HCT116 (cell line): ENCODE results near the gene F2RL3. TPM values are rescaled to one million over a fixed set of nuclear protein-coding genes. Genes with fewer than 3 reads are reported as not detected.

Experiments used
- ATAC-seq: fragments of 200-7000 bp; cut with Tn5 transposase; 2 replicates; pipeline ENCODE4 v1.9.1; 2020; ENCODE audit warnings: mild to moderate bottlenecking, moderate library complexity
- BruUV-seq: library from RNA; stranded (reverse); fragments of 400-500 nt; replicated peaks from 2 replicates; lab custom pipeline; 2021; lab: Mats Ljungman, UMichigan
- CTCF ChIA-PET: fragments of 300-600 bp; sonication (Branson Sonifier 250); formaldehyde crosslinking; loops from one replicate; lab custom pipeline; 2021; ENCODE audit warnings: antibody characterized with exemption; lab: Charles Lee
- POLR2A ChIA-PET: fragments of 300-600, 350-600 bp; sonication (Branson Sonifier 250); formaldehyde crosslinking; loops from one replicate; lab custom pipeline; 2021; ENCODE audit warnings: antibody characterized with exemption; lab: Charles Lee
- RAD21 ChIA-PET, 2 experiments: fragments of 300-600 bp; sonication (Branson Sonifier 250); formaldehyde crosslinking; loops; one replicate each; lab custom pipeline; 2023; ENCODE audit warnings: low total read pairs in 2 of 2; ENCODE audit not compliant: uncharacterized antibody in 2 of 2, unreplicated experiment in 2 of 2, low non-redundant PET in 1 of 2; lab: Charles Lee
- DNase-seq: peaks from one replicate; pipeline ENCODE4 v3.0.0-alpha.2; 2010; ENCODE audit warnings: low read depth, low spot score
- H2AFZ ChIP-seq: fragments of 200-600 bp; shearing (Covaris generic), sonication (generic); 2 replicates; pipeline ENCODE4 v1.6.1; 2017; ENCODE audit warnings: low read depth, mixed run types, mixed read lengths, antibody characterized with exemption, low read length; ENCODE audit not compliant: poor library complexity, severe bottlenecking
- H3K27ac ChIP-seq: 2 replicates; pipeline ENCODE4 v1.5.1; 2012; ENCODE audit warnings: low read depth, low read length
- H3K27me3 ChIP-seq: fragments of 200-600 bp; sonication (generic); 2 replicates; pipeline ENCODE4 v1.6.1; 2016; ENCODE audit warnings: mixed run types, low read length, mixed read lengths; ENCODE audit not compliant: insufficient read depth
- H3K36me3 ChIP-seq, 2 experiments: fragments of 200-500 bp in 1 of 2; fragments of 200-600 bp in 1 of 2; sonication (Bioruptor generic) in 1 of 2; sonication (generic) in 1 of 2; 2 replicates each; pipeline versions ENCODE4 v1.5.1 to v1.6.1; 2014 to 2016; ENCODE audit warnings: low read length in 2 of 2, inconsistent platforms in 1 of 2, mixed read lengths in 1 of 2, mixed run types in 1 of 2; ENCODE audit not compliant: insufficient read depth in 2 of 2, control insufficient read depth in 1 of 2
- H3K4me1 ChIP-seq, 2 experiments: fragments of 200-600 bp in 1 of 2; sonication (generic) in 1 of 2; 2 replicates each; pipeline versions ENCODE4 v1.5.1 to v1.6.1; 2012 to 2017; ENCODE audit warnings: low read length in 2 of 2, inconsistent platforms in 1 of 2, mild to moderate bottlenecking in 1 of 2, mixed read lengths in 1 of 2, mixed run types in 1 of 2, moderate library complexity in 1 of 2; ENCODE audit not compliant: insufficient read depth in 2 of 2, control insufficient read depth in 1 of 2
- H3K4me2 ChIP-seq: fragments of 200-600 bp; sonication (generic); 2 replicates; pipeline ENCODE4 v1.6.1; 2017; ENCODE audit warnings: mixed run types, low read length, mixed read lengths
- H3K4me3 ChIP-seq, 2 experiments: fragments of 200-600 bp in 1 of 2; sonication (generic) in 1 of 2; replicated peaks in 1 of 2; 2 replicates each; pipeline ENCODE4 v1.5.1; 2011 to 2016; ENCODE audit warnings: low read length in 2 of 2, control low read depth in 1 of 2, low read depth in 1 of 2, mild to moderate bottlenecking in 1 of 2, mixed read lengths in 1 of 2, mixed run types in 1 of 2
- H3K79me2 ChIP-seq: fragments of 200-600 bp; sonication (generic); 2 replicates; pipeline ENCODE4 v1.6.1; 2017; ENCODE audit warnings: mild to moderate bottlenecking, mixed run types, low read length, moderate library complexity, mixed read lengths; ENCODE audit not compliant: insufficient read depth
- H3K9ac ChIP-seq: fragments of 200-600 bp; sonication (generic); 2 replicates; pipeline ENCODE4 v1.6.1; 2016; ENCODE audit warnings: low read length, mixed read lengths
- H3K9me2 ChIP-seq: fragments of 200-600 bp; sonication (generic), shearing (Covaris generic); 2 replicates; pipeline ENCODE4 v1.6.1; 2017; ENCODE audit warnings: mixed run types, mild to moderate bottlenecking, moderate library complexity; ENCODE audit not compliant: insufficient read depth
- H3K9me3 ChIP-seq, 2 experiments: fragments of 200-500 bp in 1 of 2; fragments of 200-600 bp in 1 of 2; sonication (Bioruptor generic) in 1 of 2; sonication (generic) in 1 of 2; 2 replicates each; pipeline ENCODE4 v1.6.1; 2014 to 2017; ENCODE audit warnings: low read length in 2 of 2, mixed read lengths in 2 of 2, inconsistent platforms in 1 of 2, low read depth in 1 of 2, mild to moderate bottlenecking in 1 of 2, mixed run types in 1 of 2, moderate library complexity in 1 of 2; ENCODE audit not compliant: control insufficient read depth in 1 of 2, insufficient read depth in 1 of 2
- H4K20me1 ChIP-seq: fragments of 200-600 bp; sonication (generic), shearing (Covaris generic); 2 replicates; pipeline ENCODE4 v1.6.1; 2017; ENCODE audit warnings: mixed run types, mild to moderate bottlenecking, moderate library complexity; ENCODE audit not compliant: insufficient read depth
- CEBPB ChIP-seq: IDR thresholded peaks from 2 replicates; pipeline ENCODE4 v1.6.1; 2012; ENCODE audit warnings: low read depth
- CTCF ChIP-seq, 3 experiments: fragments of 200-600 bp in 1 of 3; sonication (generic) in 1 of 3; IDR thresholded peaks in 2 of 3; conservative IDR thresholded peaks in 1 of 3; 2 replicates each; pipeline ENCODE4 v1.5.1; 2012 to 2017; ENCODE audit warnings: low read depth in 2 of 3, low read length in 2 of 3, antibody characterized with exemption in 1 of 3, borderline replicate concordance in 1 of 3, control low read depth in 1 of 3, mild to moderate bottlenecking in 1 of 3, mixed read lengths in 1 of 3, mixed run types in 1 of 3, moderate library complexity in 1 of 3; ENCODE audit not compliant: insufficient read depth in 1 of 3
- EGR1 ChIP-seq: IDR thresholded peaks from 2 replicates; pipeline ENCODE4 v1.6.1; 2012; ENCODE audit warnings: low read depth
- FOSL1 ChIP-seq: IDR thresholded peaks from 2 replicates; pipeline ENCODE4 v1.6.1; 2012; ENCODE audit warnings: low read depth
- POLR2A ChIP-seq: IDR thresholded peaks from 2 replicates; pipeline ENCODE4 v1.7.0; 2011; ENCODE audit warnings: borderline replicate concordance; ENCODE audit not compliant: insufficient read depth, insufficient read length; ENCODE audit errors: extremely low read depth
- SP1 ChIP-seq: IDR thresholded peaks from 2 replicates; pipeline ENCODE4 v1.6.1; 2012; ENCODE audit warnings: low read depth
- SRF ChIP-seq: IDR thresholded peaks from 2 replicates; pipeline ENCODE4 v1.6.1; 2012; ENCODE audit warnings: low read depth
- YY1 ChIP-seq: IDR thresholded peaks from 2 replicates; pipeline ENCODE4 v1.6.1; 2011; ENCODE audit warnings: low read length, low read depth, moderate library complexity, mild to moderate bottlenecking; ENCODE audit not compliant: insufficient replicate concordance; ENCODE audit errors: extremely low read depth
- intact Hi-C: fragments of 100-400 bp; cut with micrococcal nuclease; formaldehyde crosslinking; loops from 2 replicates; pipeline ENCODE4 v1.10.0; 2022
- total RNA-seq: library from RNA; stranded (reverse); gene quantifications from one replicate; pipeline ENCODE4 v1.2.1, GENCODE V29; 2021; ENCODE audit not compliant: unreplicated experiment
- TF ChIP-seq, protein P1 (sequence below): IDR thresholded peaks from 2 replicates; pipeline ENCODE4 v1.6.1; 2012

F2RL3 gene
- total RNA-seq, 1 experiment from 2014 or later, result 0.10 TPM

DNA sequence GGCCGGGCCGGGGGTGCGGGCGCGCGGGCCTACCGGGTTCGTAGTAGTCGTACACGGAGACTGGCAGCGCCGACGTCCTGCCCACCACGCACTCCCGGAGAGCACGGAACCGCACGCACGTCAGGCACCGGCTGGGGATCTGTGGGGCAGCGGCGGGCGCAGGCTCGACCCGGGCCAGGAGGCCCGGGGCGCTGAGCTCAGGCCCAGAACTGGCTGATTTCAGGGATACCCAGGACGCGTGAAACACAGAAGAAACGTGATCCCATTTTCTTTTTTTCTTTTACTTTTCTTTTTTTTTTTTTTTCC, 9.0 kb downstream of the F2RL3 start:
- ATAC-seq, result no peak
- no TSS peak for BruUV-seq
- POLR2A ChIA-PET, result no interaction called here
- TF ChIP-seq FOSL1, result no peak
- no peak for TF ChIP-seq SRF
- TF ChIP-seq SP1, result no peak
- TF ChIP-seq CTCF (IDR thresholded peaks at IDR 0.05 in 2 of 3, conservative IDR thresholded peaks at IDR 0.05 in 1 of 3; ENCODE audit: borderline replicate concordance in 1 of 3, insufficient read depth in 1 of 3, low read depth in 2 of 3, low read length in 2 of 3), result no peak
- no peak for TF ChIP-seq CEBPB
- TF ChIP-seq, protein P1, sequence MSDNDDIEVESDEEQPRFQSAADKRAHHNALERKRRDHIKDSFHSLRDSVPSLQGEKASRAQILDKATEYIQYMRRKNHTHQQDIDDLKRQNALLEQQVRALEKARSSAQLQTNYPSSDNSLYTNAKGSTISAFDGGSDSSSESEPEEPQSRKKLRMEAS, result no peak
- TF ChIP-seq POLR2A, result no peak
- TF ChIP-seq YY1, result no peak
- no peak for TF ChIP-seq EGR1
- H3K27ac ChIP-seq, result no peak overlapping the region; the same call in 1 of the 2 replicates
- DNase-seq, result no peak
- no peaks in the 10 kb centered on the region for H3K9me3 ChIP-seq
- H3K9ac ChIP-seq, result no peak overlapping the region
- H3K36me3 ChIP-seq, result no peaks in the 10 kb centered on the region
- H2AFZ ChIP-seq, result no peak overlapping the region
- peaks cover 2 to 8% of the 10 kb centered on the region in 2 experiments; a peak in 2 of 4 replicates for H3K4me1 ChIP-seq
- no peak overlapping the region for H3K4me3 ChIP-seq
- H3K4me2 ChIP-seq, result no peak overlapping the region
- CTCF ChIA-PET, result no interaction called here
- no peaks in the 10 kb centered on the region for H3K27me3 ChIP-seq
- no peaks in the 10 kb centered on the region for H3K79me2 ChIP-seq
- RAD21 ChIA-PET, result no interaction called here
- intact Hi-C loops, result loop anchor here (2.0 kb wide), 1 partner anchor 127 kb away; no protein-coding TSS in a partner anchor
- no peaks in the 10 kb centered on the region for H4K20me1 ChIP-seq
- no peaks in the 10 kb centered on the region for H3K9me2 ChIP-seq
